GM12878 (cell line): ENCODE data around the gene CALM3. TPM values are rescaled to one million over a fixed set of nuclear protein-coding genes. Genes with fewer than 3 reads are reported as not detected.
A peak's percentile ranks its signal among the peaks of the same experiment; 100 is the strongest.

Source experiments
- ATAC-seq: fragments of 200-7000 bp; cut with Tn5 transposase; 3 replicates; pipeline ENCODE4 v1.9.1; 2020; ENCODE audit warnings: mild to moderate bottlenecking, moderate library complexity
- BruUV-seq: library from RNA; stranded (reverse); fragments of 400-500 nt; replicated peaks from 2 replicates; lab custom pipeline; 2021; lab: Mats Ljungman, UMichigan
- CTCF ChIA-PET: fragments of 300-600 bp; sonication (Branson Sonifier 250); formaldehyde crosslinking; extraction: SDS; loops from one replicate; lab custom pipeline; 2021; ENCODE audit warnings: inconsistent platforms; lab: Yijun Ruan, JAX
- POLR2A ChIA-PET: fragments of 350-600 bp; formaldehyde crosslinking; extraction: SDS; loops from one replicate; lab custom pipeline; 2021; ENCODE audit warnings: inconsistent platforms; lab: Charles Lee
- RAD21 ChIA-PET: fragments of 300-600 bp; sonication (Branson Sonifier 250); formaldehyde crosslinking; loops from one replicate; lab custom pipeline; 2023; ENCODE audit warnings: antibody characterized with exemption; ENCODE audit not compliant: unreplicated experiment; lab: Charles Lee
- SMC1A ChIA-PET: fragments of 300-600 bp; sonication (Branson Sonifier 250); formaldehyde crosslinking; loops from one replicate; lab custom pipeline; 2023; ENCODE audit not compliant: unreplicated experiment, uncharacterized antibody; lab: Charles Lee
- DNase-seq: peaks from one replicate; pipeline ENCODE4 v3.0.0-alpha.2; 2011; ENCODE audit warnings: low read depth, low spot score
- FAIRE-seq: peaks from 3 replicates; lab custom pipeline; 2011; peaks lifted over from hg19 to GRCh38; lab: Jason Lieb, UNC
- H2AFZ ChIP-seq: 2 replicates; pipeline ENCODE4 v1.6.0; 2011; ENCODE audit warnings: low read depth, low read length, control low read depth; ENCODE audit not compliant: control insufficient read depth
- H3K27ac ChIP-seq: 2 replicates; pipeline ENCODE4 v1.5.1; 2011; ENCODE audit warnings: control low read depth; ENCODE audit not compliant: control insufficient read depth, insufficient read depth
- H3K27me3 ChIP-seq, 2 experiments: replicated peaks in 1 of 2; 2 replicates each; pipeline versions ENCODE4 v1.6.0 to v1.6.1; 2011; ENCODE audit warnings: low read length in 1 of 2; ENCODE audit not compliant: control insufficient read depth in 2 of 2, insufficient read depth in 2 of 2
- H3K36me3 ChIP-seq, 2 experiments: 2 replicates each; pipeline ENCODE4 v1.5.1; 2011; ENCODE audit warnings: low read length in 1 of 2; ENCODE audit not compliant: control insufficient read depth in 2 of 2, insufficient read depth in 2 of 2
- H3K4me1 ChIP-seq: 2 replicates; pipeline ENCODE4 v1.6.1; 2011; ENCODE audit warnings: mild to moderate bottlenecking, low read length, moderate library complexity, mixed read lengths; ENCODE audit not compliant: control insufficient read depth, insufficient read depth
- H3K4me2 ChIP-seq: 2 replicates; pipeline ENCODE4 v1.6.0; 2011; ENCODE audit warnings: control low read depth; ENCODE audit not compliant: control insufficient read depth, insufficient read depth
- H3K4me3 ChIP-seq: fragments of 200-600 bp; sonication (generic); 2 replicates; pipeline ENCODE4 v1.5.1; 2016
- H3K79me2 ChIP-seq: 2 replicates; pipeline ENCODE4 v1.6.0; 2011; ENCODE audit warnings: low read length; ENCODE audit not compliant: control insufficient read depth, insufficient read depth
- H3K9ac ChIP-seq: 2 replicates; pipeline ENCODE4 v1.8.0; 2011; ENCODE audit warnings: low read length, control low read depth, mixed read lengths; ENCODE audit not compliant: control insufficient read depth, insufficient read depth
- H3K9me3 ChIP-seq: replicated peaks from 3 replicates; pipeline ENCODE4 v1.5.1; 2011; ENCODE audit warnings: mild to moderate bottlenecking, low read length; ENCODE audit not compliant: control insufficient read depth, insufficient read depth
- H4K20me1 ChIP-seq: 2 replicates; pipeline ENCODE4 v1.6.0; 2011; ENCODE audit not compliant: control insufficient read depth, insufficient read depth
- BCL11A ChIP-seq: IDR thresholded peaks from 2 replicates; pipeline ENCODE4 v1.6.1; 2011; ENCODE audit warnings: low read depth, low read length
- CHD4 ChIP-seq: fragments of 200-600 bp; sonication (generic); IDR thresholded peaks from 2 replicates; pipeline ENCODE4 v1.6.1; 2016; ENCODE audit warnings: mild to moderate bottlenecking
- CTCF ChIP-seq, 3 experiments: IDR thresholded peaks in 2 of 3; conservative IDR thresholded peaks in 1 of 3; 2 replicates each; pipeline ENCODE4 v1.5.1; 2011; ENCODE audit warnings: low read depth in 3 of 3, low read length in 3 of 3, mild to moderate bottlenecking in 3 of 3, control low read depth in 2 of 3, moderate library complexity in 2 of 3, inconsistent platforms in 1 of 3, mixed read lengths in 1 of 3; ENCODE audit not compliant: control insufficient read depth in 2 of 3, insufficient read depth in 1 of 3; ENCODE audit errors: extremely low read depth in 1 of 3
- ELK1 ChIP-seq: IDR thresholded peaks from 2 replicates; pipeline ENCODE4 v1.6.1; 2012; ENCODE audit warnings: low read depth, low read length, improper control_type of control experiment
- FOXK2 ChIP-seq: fragments of 450-650 bp; IDR thresholded peaks from 2 replicates; pipeline ENCODE4 v1.6.1; 2017; ENCODE audit warnings: mild to moderate bottlenecking, moderate library complexity
- JUND ChIP-seq: IDR thresholded peaks from 2 replicates; pipeline ENCODE4 v1.6.1; 2012; ENCODE audit warnings: low read depth, mild to moderate bottlenecking, low read length, improper control_type of control experiment, moderate library complexity
- KDM1A ChIP-seq: fragments of 200-600 bp; sonication (generic); IDR thresholded peaks from 2 replicates; pipeline ENCODE4 v1.6.1; 2016; ENCODE audit warnings: borderline replicate concordance
- NBN ChIP-seq: fragments of 450-650 bp; IDR thresholded peaks from 2 replicates; pipeline ENCODE4 v1.6.1; 2016
- RB1 ChIP-seq: fragments of 450-650 bp; formaldehyde crosslinking; IDR thresholded peaks from 2 replicates; pipeline ENCODE4 v1.6.1; 2017; ENCODE audit warnings: mild to moderate bottlenecking, borderline replicate concordance
- RCOR1 ChIP-seq: conservative IDR thresholded peaks from 2 replicates; pipeline ENCODE4 v1.6.1; 2012; ENCODE audit warnings: low read depth, low read length, improper control_type of control experiment
- RELB ChIP-seq: fragments of 450-650 bp; IDR thresholded peaks from 2 replicates; pipeline ENCODE4 v1.6.1; 2017; ENCODE audit warnings: low read depth, mild to moderate bottlenecking, moderate library complexity
- STAT3 ChIP-seq: IDR thresholded peaks from 2 replicates; pipeline ENCODE4 v1.6.1; 2011; ENCODE audit warnings: low read depth, low read length, improper control_type of control experiment
- TCF12 ChIP-seq: IDR thresholded peaks from 2 replicates; pipeline ENCODE4 v1.6.1; 2011; ENCODE audit warnings: low read depth, mild to moderate bottlenecking, low read length
- WGBS: methylation state at CpG from one replicate; pipeline ENCODE4 v1.1.6; 2016; ENCODE audit warnings: low lambda C conversion rate; ENCODE audit not compliant: insufficient replicate concordance, insufficient coverage; ENCODE audit errors: missing lambda C conversion rate; 5-methylcytosine and 5-hydroxymethylcytosine counted together
- in situ Hi-C: fragments of 300-500 bp; cut with MboI; formaldehyde crosslinking; loops from 9 replicates; pipeline ENCODE4 v1.14.3; 2018; ENCODE audit warnings: mixed read lengths
- intact Hi-C: fragments of 100-400 bp; cut with micrococcal nuclease; formaldehyde crosslinking; loops from one replicate; pipeline ENCODE4 v1.14.2; 2022; ENCODE audit not compliant: unreplicated experiment
- polyA plus RNA-seq, 11 experiments: library from polyadenylated mRNA; depleted of rRNA in 4 of 11; unstranded in 6 of 11; stranded (reverse) in 5 of 11; fragments of >200 nt; fragmentation: Nextera tagmentation in 4 of 11; fragmentation: Illumina TruSeq in 1 of 11; extraction: Ambion mirVana in 4 of 11; extraction: Trizol in 1 of 11; gene quantifications; 1 replicate in 1 of 11; 2 replicates in 10 of 11; pipeline versions ENCODE4 v1.2.1 to v1.2.3, GENCODE V29; 2011 to 2016; ENCODE audit warnings: inconsistent platforms in 2 of 11, missing spikeins in 2 of 11, low read depth in 1 of 11
- total RNA-seq, 4 experiments: library from RNA; depleted of rRNA in 3 of 4; stranded (reverse); fragments of >200 nt in 3 of 4; fragmentation: Illumina TruSeq in 1 of 4; extraction: Trizol in 1 of 4; gene quantifications; 2 replicates each; pipeline versions ENCODE4 v1.2.1 to v1.2.3, GENCODE V29; 2013 to 2021
- TF ChIP-seq, protein P1 (sequence below): fragments of 450-650 bp; formaldehyde crosslinking; IDR thresholded peaks from 2 replicates; pipeline ENCODE4 v1.4.0; 2022; ENCODE audit warnings: mild to moderate bottlenecking, moderate library complexity

CALM3 gene
- total and polyA plus RNA-seq, 10 of the 15 experiments (the other 5 are each of a cell fraction or from before 2014, with no cell fraction given), result 164 to 849 (median 347) TPM

- ATAC-seq (no peak), FAIRE-seq (no peak), DNase-seq (no peak)
- Histone ChIP-seq H3K27me3 (no peaks in the 10 kb centered on the region), H3K9me3 (no peaks in the 10 kb centered on the region), H3K4me2 (peak overlapping the region; percentile 81), H3K36me3 (no peaks in the 10 kb centered on the region), H3K4me3 (peak overlapping the region; percentile 53), H3K9ac (peak overlapping the region; percentile 40), H4K20me1 (no peaks in the 10 kb centered on the region), H3K27ac (peak overlapping the region; percentile 85), H2AFZ (no peak overlapping the region), H3K4me1 (peaks cover 58% of the 10 kb centered on the region), H3K79me2 (peaks cover 32% of the 10 kb centered on the region)
- WGBS, result 89% methylated on average over 25 of the region's 32 CpGs
- ChIA-PET POLR2A (interaction anchor here (0.9 to 7.7 kb wide), 4 partner anchors 10 to 38 kb away, joined by 3 to 72 read pairs (median 8); partner anchors contain the start of gene CALM3), CTCF (interaction anchor here (1.1 to 13.7 kb wide), 12 partner anchors 8 to 117 kb away, joined by 3 to 434 read pairs (median 6); partner anchors contain the start of genes CALM3, DACT3 and PTGIR), SMC1A (interaction anchor here (0.9 to 17.6 kb wide), 5 partner anchors 9 to 41 kb away, joined by 3 to 286 read pairs (median 6); partner anchors contain the start of gene DACT3), RAD21 (interaction anchor here (0.8 to 11.8 kb wide), 5 partner anchors 9 to 78 kb away, joined by 3 to 245 read pairs (median 6); partner anchors contain the start of gene DACT3)
- in situ Hi-C loops (no loop called here), intact Hi-C loops (no loop called here)
- no TSS peak for BruUV-seq
- TF ChIP-seq RCOR1 (no peak), ELK1 (no peak), FOXK2 (no peak), CTCF (IDR thresholded peaks at IDR 0.05 in 2 of 3, conservative IDR thresholded peaks at IDR 0.05 in 1 of 3; ENCODE audit: control insufficient read depth in 2 of 3, extremely low read depth in 1 of 3, insufficient read depth in 1 of 3, low read depth in 3 of 3, low read length in 3 of 3) (peak; percentile 20 to 29 (median 27); a peak in 4 of 6 replicates), RB1 (no peak), TCF12 (no peak), JUND (no peak), RELB (no peak), STAT3 (no peak), NBN (no peak), BCL11A (no peak), KDM1A (no peak), CHD4 (no peak)
- TF ChIP-seq, protein P1, sequence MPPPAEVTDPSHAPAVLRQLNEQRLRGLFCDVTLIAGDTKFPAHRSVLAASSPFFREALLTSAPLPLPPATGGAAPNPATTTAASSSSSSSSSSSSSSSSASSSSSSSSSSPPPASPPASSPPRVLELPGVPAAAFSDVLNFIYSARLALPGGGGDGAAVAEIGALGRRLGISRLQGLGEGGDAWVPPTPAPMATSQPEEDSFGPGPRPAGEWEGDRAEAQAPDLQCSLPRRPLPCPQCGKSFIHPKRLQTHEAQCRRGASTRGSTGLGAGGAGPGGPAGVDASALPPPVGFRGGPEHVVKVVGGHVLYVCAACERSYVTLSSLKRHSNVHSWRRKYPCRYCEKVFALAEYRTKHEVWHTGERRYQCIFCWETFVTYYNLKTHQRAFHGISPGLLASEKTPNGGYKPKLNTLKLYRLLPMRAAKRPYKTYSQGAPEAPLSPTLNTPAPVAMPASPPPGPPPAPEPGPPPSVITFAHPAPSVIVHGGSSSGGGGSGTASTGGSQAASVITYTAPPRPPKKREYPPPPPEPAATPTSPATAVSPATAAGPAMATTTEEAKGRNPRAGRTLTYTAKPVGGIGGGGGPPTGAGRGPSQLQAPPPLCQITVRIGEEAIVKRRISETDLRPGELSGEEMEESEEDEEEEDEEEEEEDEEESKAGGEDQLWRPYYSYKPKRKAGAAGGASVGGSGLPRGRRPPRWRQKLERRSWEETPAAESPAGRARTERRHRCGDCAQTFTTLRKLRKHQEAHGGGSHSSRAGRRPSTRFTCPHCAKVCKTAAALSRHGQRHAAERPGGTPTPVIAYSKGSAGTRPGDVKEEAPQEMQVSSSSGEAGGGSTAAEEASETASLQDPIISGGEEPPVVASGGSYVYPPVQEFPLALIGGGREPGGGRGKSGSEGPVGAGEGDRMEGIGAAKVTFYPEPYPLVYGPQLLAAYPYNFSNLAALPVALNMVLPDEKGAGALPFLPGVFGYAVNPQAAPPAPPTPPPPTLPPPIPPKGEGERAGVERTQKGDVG (CRISPR knock-in tag), result no peak
Measured at GRCh38 chr19:46621191-46622117, 20.3 kb downstream of the CALM3 start.
